Colonic mucosa (tissue), 4 donors: ENCODE data around the gene SERINC3. TPM values are rescaled to one million over a fixed set of nuclear protein-coding genes. Genes with fewer than 3 reads are reported as not detected.
"Not testable (repeated sequence)": the region's sequence is repeated elsewhere in the genome, so short reads cannot be mapped to it uniquely, and the experiment has no call there.

Experiments
- DNase-seq: peaks from one replicate; pipeline ENCODE4 v3.0.0-alpha.2; 2020
- H3K27ac ChIP-seq: fragments of 200-600 bp; one replicate; pipeline ENCODE4 v1.8.0; 2021
- H3K27me3 ChIP-seq: fragments of 200-600 bp; one replicate; pipeline ENCODE4 v1.8.0; 2021
- H3K36me3 ChIP-seq: fragments of 200-600 bp; one replicate; pipeline ENCODE4 v1.8.0; 2021
- H3K4me1 ChIP-seq: fragments of 200-600 bp; one replicate; pipeline ENCODE4 v1.8.0; 2021; ENCODE audit warnings: mild to moderate bottlenecking
- H3K4me3 ChIP-seq: fragments of 200-600 bp; one replicate; pipeline ENCODE4 v1.8.0; 2021
- H3K9ac ChIP-seq, 2 donors: one replicate each; pipeline ENCODE4 v1.7.0; 2013; ENCODE audit warnings: control low read depth in 2 of 2, low read depth in 2 of 2, low read length in 2 of 2
- H3K9me3 ChIP-seq: fragments of 200-600 bp; one replicate; pipeline ENCODE4 v1.8.0; 2021
- intact Hi-C: fragments of 100-400 bp; cut with DNase I; formaldehyde crosslinking; loops from one replicate; pipeline ENCODE4 v1.14.1; 2022
- total RNA-seq, 2 donors: library from RNA; stranded (reverse); fragmentation: NEBNext Ultra II Directional in 1 of 2; extraction: Animal tissue kit (Norgen Biotek cat#: 25700) in 1 of 2; gene quantifications; one replicate each; pipeline ENCODE4 v1.2.1, GENCODE V29; 2021
- TF ChIP-seq, protein P1 (sequence below): fragments of 200-600 bp; IDR thresholded peaks from one replicate; pipeline ENCODE4 v1.8.0; 2022; ENCODE audit warnings: antibody characterized with exemption, mild to moderate bottlenecking
- donor health status: healthy.
- donor health status: DM: no; HTN: no; CAD: no.
- donor health status: DM: no; HTN: no; CAD: no.

Gene SERINC3
- total RNA-seq, 2 donors from 2014 or later = 82.8 to 121 TPM

DNA sequence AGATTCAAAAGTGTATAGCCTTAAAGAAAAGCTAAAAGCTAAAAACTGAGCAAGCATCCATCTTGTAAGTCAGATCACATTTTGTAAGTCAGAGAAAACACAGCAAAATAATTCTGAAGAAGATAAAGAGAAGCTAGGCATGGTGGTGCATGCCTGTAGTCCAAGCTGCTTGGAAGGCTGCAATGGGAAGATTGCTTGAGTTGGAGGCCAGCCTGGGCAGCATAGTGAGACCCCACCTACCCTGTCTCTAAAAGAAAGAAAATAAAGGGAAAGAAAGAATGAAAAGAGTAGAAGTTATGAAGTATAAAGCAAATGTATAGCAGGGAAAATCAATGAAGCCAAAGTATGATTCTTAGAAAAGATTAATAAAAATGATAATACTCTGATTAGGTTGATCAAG, 40.0 kb upstream of the SERINC3 start:
- TF ChIP-seq, protein P1, sequence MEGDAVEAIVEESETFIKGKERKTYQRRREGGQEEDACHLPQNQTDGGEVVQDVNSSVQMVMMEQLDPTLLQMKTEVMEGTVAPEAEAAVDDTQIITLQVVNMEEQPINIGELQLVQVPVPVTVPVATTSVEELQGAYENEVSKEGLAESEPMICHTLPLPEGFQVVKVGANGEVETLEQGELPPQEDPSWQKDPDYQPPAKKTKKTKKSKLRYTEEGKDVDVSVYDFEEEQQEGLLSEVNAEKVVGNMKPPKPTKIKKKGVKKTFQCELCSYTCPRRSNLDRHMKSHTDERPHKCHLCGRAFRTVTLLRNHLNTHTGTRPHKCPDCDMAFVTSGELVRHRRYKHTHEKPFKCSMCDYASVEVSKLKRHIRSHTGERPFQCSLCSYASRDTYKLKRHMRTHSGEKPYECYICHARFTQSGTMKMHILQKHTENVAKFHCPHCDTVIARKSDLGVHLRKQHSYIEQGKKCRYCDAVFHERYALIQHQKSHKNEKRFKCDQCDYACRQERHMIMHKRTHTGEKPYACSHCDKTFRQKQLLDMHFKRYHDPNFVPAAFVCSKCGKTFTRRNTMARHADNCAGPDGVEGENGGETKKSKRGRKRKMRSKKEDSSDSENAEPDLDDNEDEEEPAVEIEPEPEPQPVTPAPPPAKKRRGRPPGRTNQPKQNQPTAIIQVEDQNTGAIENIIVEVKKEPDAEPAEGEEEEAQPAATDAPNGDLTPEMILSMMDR = no peak
- no peak overlapping the region for H3K4me3 ChIP-seq
- H3K27me3 ChIP-seq = no peaks in the 10 kb centered on the region
- intact Hi-C loops = no loop called here
- no peak overlapping the region for H3K9ac ChIP-seq
- H3K9me3 ChIP-seq = no peaks in the 10 kb centered on the region
- no peaks in the 10 kb centered on the region for H3K4me1 ChIP-seq
- no peak for DNase-seq
- H3K36me3 ChIP-seq = no peaks in the 10 kb centered on the region
- no peak overlapping the region for H3K27ac ChIP-seq

DNA sequence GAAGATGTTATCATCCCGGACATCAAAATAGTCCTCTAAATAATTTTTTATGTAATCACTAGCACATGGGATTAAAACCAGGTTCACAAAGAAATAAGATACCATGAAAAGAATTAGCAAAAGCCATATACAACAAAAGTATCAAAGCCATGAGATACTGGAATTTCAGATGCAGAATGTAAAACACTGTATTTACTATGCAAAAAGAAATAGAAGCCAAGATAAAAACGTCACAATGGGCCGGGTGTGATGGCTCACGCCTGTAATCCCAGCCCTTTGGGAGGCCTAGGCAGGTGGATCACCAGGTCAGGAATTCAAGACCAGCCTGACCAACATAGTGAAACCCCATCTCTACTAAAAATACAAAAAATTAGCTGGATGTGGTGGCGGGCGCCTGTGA, 38.9 kb upstream of the SERINC3 start:
- intact Hi-C loops, H3K9me3 ChIP-seq, H3K4me1 ChIP-seq, H3K36me3 ChIP-seq, DNase-seq, H3K27ac ChIP-seq, H3K9ac ChIP-seq, H3K27me3 ChIP-seq, H3K4me3 ChIP-seq: not testable (repeated sequence)

DNA sequence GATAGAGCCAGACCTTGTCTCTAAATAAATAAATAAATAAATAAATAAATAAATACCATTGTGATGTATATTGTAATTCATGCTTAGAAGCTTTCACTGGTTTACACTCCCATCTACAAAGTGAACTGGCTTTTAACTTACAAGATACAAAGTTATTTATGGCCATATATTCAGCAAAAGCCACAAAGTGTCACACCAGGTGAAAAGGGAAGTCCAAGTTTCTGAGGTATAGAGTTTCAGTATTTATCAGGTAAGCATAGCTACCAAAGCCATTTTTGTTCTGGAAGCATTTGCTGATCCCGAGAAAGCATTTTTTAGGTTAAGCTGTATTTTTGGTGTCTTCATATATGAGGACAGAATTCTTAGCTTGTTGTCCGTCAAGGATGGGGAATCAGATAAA, 38.4 kb upstream of the SERINC3 start:
- no peaks in the 10 kb centered on the region for H3K27me3 ChIP-seq
- no peaks in the 10 kb centered on the region for H3K36me3 ChIP-seq
- peaks cover 4% of the 10 kb centered on the region for H3K4me1 ChIP-seq
- TF ChIP-seq, protein P1 = no peak
- intact Hi-C loops = no loop called here
- H3K9me3 ChIP-seq = no peaks in the 10 kb centered on the region
- H3K9ac ChIP-seq = no peak overlapping the region
- DNase-seq = no peak
- H3K4me3 ChIP-seq = no peak overlapping the region
- H3K27ac ChIP-seq = no peak overlapping the region

DNA sequence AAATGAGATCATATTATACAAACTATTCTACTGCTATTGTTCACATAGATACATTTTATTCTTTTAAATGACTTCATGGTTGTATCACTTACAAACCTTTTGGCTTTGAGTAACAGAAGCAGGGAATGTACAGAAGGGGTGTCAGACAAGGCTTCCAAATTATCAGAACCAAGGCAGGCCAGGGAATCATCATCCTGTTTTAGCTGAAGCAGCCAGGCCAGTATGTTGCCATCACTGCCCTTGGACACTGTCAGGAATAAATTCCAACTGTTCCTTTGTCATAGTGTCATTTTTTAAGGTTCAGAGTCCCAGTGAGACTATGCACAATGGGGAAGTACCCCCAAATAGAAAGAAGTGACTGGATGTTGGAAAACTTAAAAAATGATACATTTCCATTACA, 37.4 kb upstream of the SERINC3 start:
- Histone ChIP-seq H3K9me3 (no peaks in the 10 kb centered on the region), H3K4me1 (peaks cover 4% of the 10 kb centered on the region), H3K9ac (no peak overlapping the region), H3K36me3 (no peaks in the 10 kb centered on the region), H3K27ac (no peak overlapping the region), H3K27me3 (no peaks in the 10 kb centered on the region), H3K4me3 (no peak overlapping the region)
- TF ChIP-seq, protein P1 = no peak
- intact Hi-C loops = no loop called here
- no peak for DNase-seq

DNA sequence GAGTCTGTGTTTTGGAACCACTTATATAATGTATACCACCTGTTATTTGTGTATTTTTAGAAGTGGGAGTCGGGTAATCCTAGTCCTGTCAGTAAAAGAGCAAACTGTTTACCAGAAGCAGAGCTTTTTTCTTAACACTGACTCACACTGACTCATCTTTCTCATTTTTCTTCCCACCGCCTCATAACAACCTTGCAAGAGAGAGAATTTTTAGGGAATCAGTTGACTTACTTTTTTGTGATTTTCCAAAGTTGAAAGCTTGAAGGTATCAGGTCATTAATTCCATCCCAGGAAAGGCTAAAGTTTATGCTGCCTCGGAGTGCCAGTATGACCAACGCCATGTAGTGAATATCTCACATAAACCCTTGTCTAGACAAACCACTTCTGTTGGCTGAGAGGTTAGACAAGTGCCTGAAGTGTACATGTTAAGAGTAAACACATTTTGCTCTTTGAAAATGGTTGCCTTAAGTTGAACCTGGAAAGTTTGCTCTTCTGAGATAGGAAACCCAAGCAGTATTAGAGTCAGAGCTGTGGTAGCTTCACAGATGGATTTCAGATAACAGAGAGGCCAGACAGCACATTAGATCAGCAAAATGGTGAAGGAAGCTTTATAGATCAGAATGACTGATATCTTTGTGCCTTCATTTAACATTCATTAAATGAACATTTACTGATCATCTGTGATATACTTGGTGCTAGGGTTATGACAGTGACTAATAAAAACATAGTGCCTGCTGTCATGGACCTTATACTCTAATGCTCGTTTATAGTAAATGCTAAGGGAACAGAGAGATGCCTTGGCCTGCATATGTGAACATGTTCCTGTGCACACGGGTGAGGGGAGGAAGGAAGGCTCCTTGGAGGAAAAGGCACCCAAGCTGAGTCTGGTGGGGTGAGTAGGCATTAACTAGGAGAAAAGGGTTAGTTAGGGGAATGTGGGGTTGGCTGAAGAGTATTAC, 31.4 kb upstream of the SERINC3 start:
- Histone ChIP-seq H3K9me3 (no peaks in the 10 kb centered on the region), H3K36me3 (no peaks in the 10 kb centered on the region), H3K27me3 (no peaks in the 10 kb centered on the region), H3K4me1 (peaks cover 4% of the 10 kb centered on the region), H3K9ac (no peak overlapping the region), H3K4me3 (no peak overlapping the region), H3K27ac (peak overlapping the region; percentile 38)
- intact Hi-C loops = no loop called here
- TF ChIP-seq, protein P1 = no peak
- peak; percentile 0 for DNase-seq

DNA sequence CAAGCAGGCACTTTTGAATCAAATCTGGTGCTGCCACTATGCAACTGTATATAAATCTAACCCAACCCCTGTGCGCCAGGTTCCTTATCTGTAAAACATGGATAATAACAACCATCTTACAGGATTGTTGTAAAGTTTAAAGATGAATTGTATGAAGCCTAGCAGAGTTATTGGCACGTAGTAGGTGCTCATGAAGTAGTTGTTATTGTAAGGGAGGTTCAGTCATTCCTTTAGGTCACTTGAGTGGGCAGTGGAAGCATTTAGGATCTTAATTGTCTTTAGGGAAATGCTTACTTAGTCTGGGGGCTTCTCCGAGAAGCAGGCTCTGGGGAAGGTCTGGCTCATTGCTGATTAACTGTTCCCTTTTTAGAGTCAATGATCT, 30.7 kb upstream of the SERINC3 start:
- Histone ChIP-seq H3K9me3 (no peaks in the 10 kb centered on the region), H3K27me3 (no peaks in the 10 kb centered on the region), H3K27ac (peak overlapping the region; percentile 38), H3K36me3 (no peaks in the 10 kb centered on the region), H3K9ac (no peak overlapping the region), H3K4me1 (peaks cover 4% of the 10 kb centered on the region), H3K4me3 (no peak overlapping the region)
- intact Hi-C loops = no loop called here
- DNase-seq = peak; percentile 8
- TF ChIP-seq, protein P1 = no peak
